Bronchial epithelial cell (primary cell): ENCODE measurements around the gene POMT2. TPM values are rescaled to one million over a fixed set of nuclear protein-coding genes. Genes with fewer than 3 reads are reported as not detected.
A peak's percentile ranks its signal among the peaks of the same experiment; 100 is the strongest.

Source experiments
- DNase-seq: peaks from one replicate; pipeline ENCODE4 v3.0.0-alpha.2; 2010; ENCODE audit warnings: low read depth
- FAIRE-seq: peaks from 2 replicates; lab custom pipeline; 2011; peaks lifted over from hg19 to GRCh38; lab: Jason Lieb, UNC
- H3K27me3 ChIP-seq: 2 replicates; pipeline ENCODE4 v1.5.1; 2011; ENCODE audit warnings: low read length; ENCODE audit not compliant: control insufficient read depth, insufficient read depth
- H3K36me3 ChIP-seq: 2 replicates; pipeline ENCODE4 v1.5.1; 2011; ENCODE audit warnings: low read length; ENCODE audit not compliant: control insufficient read depth, insufficient read depth
- H3K4me3 ChIP-seq: 2 replicates; pipeline ENCODE4 v1.5.1; 2011; ENCODE audit warnings: mild to moderate bottlenecking, low read depth, low read length, control low read depth
- CTCF ChIP-seq: IDR thresholded peaks from 2 replicates; pipeline ENCODE4 v1.5.1; 2011; ENCODE audit warnings: mild to moderate bottlenecking, moderate library complexity, low read length, control low read depth, inconsistent platforms; ENCODE audit not compliant: insufficient read depth, severe bottlenecking
- total RNA-seq: library from RNA; depleted of rRNA; stranded (reverse); fragments of >200 nt; gene quantifications from 2 replicates; pipeline ENCODE4 v1.2.1, GENCODE V29; 2014

The POMT2 gene
- total RNA-seq: 5.8 and 7.8 TPM in 2 replicates

GRCh38 chr14:77320238-77320935 lies at the start of gene POMT2:
POMT2 (minus strand) TSS chr14:77320883; CDS start chr14:77320681, 202 bp downstream.
- no peaks in the 10 kb centered on the region for H3K27me3 ChIP-seq
- FAIRE-seq (no peak), DNase-seq (peak; percentile 73)
- no peaks in the 10 kb centered on the region for H3K36me3 ChIP-seq
- peak within 1 kb of the TSS; percentile 97 for H3K4me3 ChIP-seq
- peak; percentile 25 for TF ChIP-seq CTCF

GRCh38 chr14:77369285-77369684 lies 48.6 kb upstream of the POMT2 start:
- no peaks in the 10 kb centered on the region for H3K36me3 ChIP-seq
- no peak for FAIRE-seq

GRCh38 chr14:77364146-77364545 lies 43.5 kb upstream of the POMT2 start:
- TF ChIP-seq CTCF: no peak
- H3K27me3 ChIP-seq: no peaks in the 10 kb centered on the region
- no peak for FAIRE-seq

More at GRCh38 chr14:77369285-77369684, 48.6 kb upstream of the POMT2 start:
- no peaks in the 10 kb centered on the region for H3K27me3 ChIP-seq
- no peak for DNase-seq
- H3K4me3 ChIP-seq: no peak overlapping the region
- no peak for TF ChIP-seq CTCF

GRCh38 chr14:77359626-77360025 lies 38.9 kb upstream of the POMT2 start:
- Histone ChIP-seq H3K27me3 (no peaks in the 10 kb centered on the region), H3K36me3 (no peaks in the 10 kb centered on the region), H3K4me3 (no peak overlapping the region)
- FAIRE-seq: no peak
- TF ChIP-seq CTCF: no peak
- no peak for DNase-seq

More at GRCh38 chr14:77364146-77364545, 43.5 kb upstream of the POMT2 start:
- Histone ChIP-seq H3K4me3 (no peak overlapping the region), H3K36me3 (no peaks in the 10 kb centered on the region)
- no peak for DNase-seq

- no peak for TF ChIP-seq CTCF
- FAIRE-seq: no peak
- no peaks in the 10 kb centered on the region for H3K27me3 ChIP-seq
Measured at GRCh38 chr14:77356899-77357298, 36.2 kb upstream of the POMT2 start.

GRCh38 chr14:77355811-77356210 lies 35.1 kb upstream of the POMT2 start:
- FAIRE-seq (no peak), DNase-seq (no peak)
- Histone ChIP-seq H3K27me3 (no peaks in the 10 kb centered on the region), H3K4me3 (no peak overlapping the region), H3K36me3 (no peaks in the 10 kb centered on the region)
- TF ChIP-seq CTCF: no peak

More at GRCh38 chr14:77356899-77357298, 36.2 kb upstream of the POMT2 start:
- Histone ChIP-seq H3K4me3 (no peak overlapping the region), H3K36me3 (no peaks in the 10 kb centered on the region)
- DNase-seq: no peak
